Activated CD8-positive, alpha-beta memory T cell treated with anti-CD3 and anti-CD28 coated beads for 4 hours (primary cell): ENCODE data around the gene RAD51B.
"Not testable (repeated sequence)": the region's sequence is repeated elsewhere in the genome, so short reads cannot be mapped to it uniquely, and the experiment has no call there.

Experiments used
- DNase-seq, 2 donors: peaks; one replicate each; pipeline ENCODE4 v3.0.0-alpha.2; 2020; ENCODE audit warnings: low read depth in 2 of 2

Gene RAD51B

DNA sequence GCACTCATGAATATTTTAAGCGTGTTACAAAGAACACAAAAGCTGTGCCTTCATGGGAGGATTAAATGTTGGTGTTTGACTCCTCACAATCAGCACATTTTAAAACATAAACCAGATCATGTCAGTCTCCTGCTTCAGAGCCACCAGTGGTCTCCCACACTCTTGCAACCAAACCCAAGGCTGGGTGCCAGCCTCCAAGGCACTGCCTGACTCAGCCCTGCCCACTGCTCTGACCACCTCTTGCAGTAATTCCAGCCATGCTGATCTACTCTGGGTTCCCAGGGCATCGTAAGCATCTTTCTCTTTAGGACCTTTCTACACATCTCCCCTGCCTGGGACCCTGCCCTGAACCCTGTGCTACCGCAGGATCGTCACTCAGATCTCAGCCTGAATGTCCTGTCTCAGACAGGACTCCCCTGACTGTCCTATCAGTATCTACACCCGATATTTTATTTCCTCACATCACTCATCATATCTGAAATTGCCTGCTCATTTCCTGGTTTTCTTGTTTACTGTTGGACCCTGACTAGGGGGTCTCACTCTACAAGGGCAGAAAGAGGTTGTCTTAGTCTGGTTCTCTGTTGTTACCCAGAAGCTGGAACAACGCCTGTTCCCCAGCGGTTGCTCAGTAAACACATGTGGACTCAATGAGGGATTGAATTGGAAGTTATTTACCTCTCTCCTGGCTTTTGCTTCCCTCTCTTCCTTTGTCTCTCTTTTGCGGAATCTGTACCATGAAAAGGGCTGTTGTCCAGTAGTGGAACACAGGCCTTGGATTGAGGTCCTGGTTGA, 449.8 kb downstream of the RAD51B start:
- no peak for DNase-seq

DNA sequence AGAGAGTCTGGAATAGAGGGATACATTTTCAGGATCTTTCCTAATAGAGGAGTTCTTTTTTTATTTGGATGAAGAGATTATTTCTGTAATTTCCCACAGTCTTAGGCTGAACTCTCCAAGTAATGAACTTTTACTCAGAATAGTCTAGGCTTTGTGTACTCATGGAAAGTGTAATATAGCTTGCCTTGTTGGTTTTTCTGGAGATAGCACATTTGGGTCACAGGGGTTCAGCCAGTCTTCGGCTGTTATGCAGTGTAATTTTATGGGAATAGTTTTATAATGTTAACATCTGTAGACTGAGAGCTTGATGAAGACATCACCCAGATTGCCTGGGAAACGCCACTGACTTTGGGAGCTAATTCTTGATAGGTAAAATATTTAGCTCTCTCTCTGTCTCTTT, 450.8 kb downstream of the RAD51B start:
- no peak for DNase-seq

GRCh38 chr14:68271913-68272391, 452.4 kb downstream of the RAD51B start:
- DNase-seq, result no peak

- DNase-seq, result no peak
Observed at GRCh38 chr14:68273413-68273812, 453.8 kb downstream of the RAD51B start.

DNA sequence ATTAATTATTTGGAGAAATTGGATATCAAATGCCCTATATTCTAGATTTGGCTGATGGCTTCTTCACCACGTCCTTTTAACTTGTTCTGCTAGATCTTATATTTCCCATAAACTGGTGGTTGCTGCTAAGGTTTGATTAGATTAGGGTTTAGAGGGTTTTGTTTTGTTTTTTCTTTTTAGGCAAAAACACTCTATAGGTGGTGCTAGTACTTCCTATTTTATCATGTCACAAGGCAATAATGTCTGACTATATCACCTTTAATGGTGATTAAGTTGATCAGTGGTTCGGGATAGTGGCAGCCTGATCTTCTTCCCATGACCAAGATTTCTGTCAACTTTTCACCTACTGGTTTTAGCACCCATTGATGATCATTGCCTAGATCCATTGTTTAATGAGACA, 455.1 kb downstream of the RAD51B start:
- no peak for DNase-seq

GRCh38 chr14:68278576-68279436, 459.2 kb downstream of the RAD51B start:
- DNase-seq, result no peak

DNA sequence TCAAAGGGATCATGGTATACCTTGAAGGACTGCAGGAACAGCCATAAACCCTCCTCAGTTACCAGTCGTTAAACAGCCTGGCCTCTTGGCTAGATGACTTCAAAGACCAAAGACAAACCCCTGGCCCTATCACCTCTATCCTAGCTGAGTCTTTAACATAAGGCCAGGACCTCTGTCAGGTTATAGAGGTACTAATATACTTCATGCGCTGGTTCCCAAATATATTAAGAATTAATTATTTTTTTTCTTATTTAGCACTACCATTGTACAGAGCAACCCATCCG, 459.8 kb downstream of the RAD51B start:
- no peak for DNase-seq

DNA sequence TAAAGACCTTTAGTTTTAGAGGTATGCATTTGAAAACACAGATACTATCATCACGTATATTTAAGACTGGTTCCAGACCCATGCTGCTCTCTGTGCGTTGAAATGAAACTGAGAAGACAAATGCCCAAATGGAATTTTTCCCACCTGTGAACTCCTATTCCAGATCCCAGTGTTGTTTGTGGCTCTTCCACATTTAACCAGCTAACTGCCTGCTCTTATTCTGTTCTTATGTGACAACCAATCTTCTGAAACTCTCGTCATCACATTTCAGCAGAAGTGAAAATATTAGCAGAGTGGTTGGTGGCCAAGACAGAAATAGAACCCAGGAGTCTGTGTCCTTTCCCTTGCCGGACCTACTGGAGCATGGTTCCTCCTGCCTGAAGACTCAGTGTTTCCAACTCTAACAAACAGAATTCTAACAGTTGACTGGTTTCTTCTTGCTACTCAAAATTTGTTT, 460.2 kb downstream of the RAD51B start:
- no peak for DNase-seq

DNA sequence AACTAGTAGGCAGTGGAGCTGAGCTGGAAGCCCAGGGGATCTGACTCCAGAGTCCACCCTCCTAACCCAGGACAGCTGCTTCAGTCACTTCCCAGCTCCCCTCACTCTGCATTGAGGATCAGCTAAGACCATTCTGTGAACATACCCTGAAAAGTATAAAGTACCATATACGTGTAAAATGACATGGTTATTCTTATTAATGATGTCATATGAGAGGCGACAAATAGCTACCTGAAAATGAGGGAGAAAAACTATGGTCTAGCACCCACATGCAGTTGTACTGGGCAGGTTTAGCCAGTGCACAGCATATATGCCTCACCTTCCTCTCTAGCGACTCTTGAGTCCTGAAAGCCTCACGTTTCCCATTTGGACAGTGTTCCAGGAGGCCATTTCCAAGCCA, 461.9 kb downstream of the RAD51B start:
- DNase-seq, result no peak

DNA sequence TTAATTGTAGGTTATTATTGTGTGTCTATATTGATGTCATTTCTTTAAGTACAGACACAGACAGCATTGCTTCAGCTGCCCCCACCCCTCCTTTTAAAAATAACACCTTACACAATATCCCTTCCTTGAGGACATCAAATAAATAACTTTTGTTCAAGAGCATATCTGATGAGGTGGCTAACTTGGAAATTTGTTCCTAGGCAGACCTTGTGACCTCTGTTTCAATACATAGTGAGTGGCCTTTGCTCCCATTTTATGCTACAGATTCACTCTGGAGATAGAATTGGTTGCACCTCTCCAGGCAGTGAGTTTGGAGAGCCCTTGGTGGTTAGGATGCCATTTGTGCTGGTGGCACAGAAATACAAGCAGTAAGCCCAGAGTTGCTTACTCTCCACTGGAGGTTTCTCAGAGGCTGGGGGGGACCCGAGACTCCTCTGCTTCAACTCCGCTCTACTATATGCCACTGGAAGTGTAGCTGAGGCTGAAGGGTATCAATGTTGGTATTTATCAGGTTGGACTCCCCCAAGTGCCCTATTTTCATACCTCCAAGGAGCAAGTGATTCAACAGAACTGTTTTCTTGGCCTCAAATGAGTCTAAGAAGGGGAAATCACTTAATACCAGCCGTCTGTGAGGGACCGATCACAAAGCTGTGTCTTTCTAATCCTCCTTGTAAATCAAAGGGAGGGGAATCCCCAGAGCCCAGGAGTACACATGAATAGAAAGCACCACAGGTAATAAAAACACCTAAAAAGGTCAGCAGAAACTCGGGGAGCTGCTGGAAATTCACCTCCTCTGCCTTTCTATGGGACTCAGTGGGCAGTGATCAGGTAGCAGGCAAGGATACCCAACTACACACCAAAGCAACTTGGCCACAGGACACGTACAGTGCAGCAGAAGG, 463.1 kb downstream of the RAD51B start:
- DNase-seq, result no peak

DNA sequence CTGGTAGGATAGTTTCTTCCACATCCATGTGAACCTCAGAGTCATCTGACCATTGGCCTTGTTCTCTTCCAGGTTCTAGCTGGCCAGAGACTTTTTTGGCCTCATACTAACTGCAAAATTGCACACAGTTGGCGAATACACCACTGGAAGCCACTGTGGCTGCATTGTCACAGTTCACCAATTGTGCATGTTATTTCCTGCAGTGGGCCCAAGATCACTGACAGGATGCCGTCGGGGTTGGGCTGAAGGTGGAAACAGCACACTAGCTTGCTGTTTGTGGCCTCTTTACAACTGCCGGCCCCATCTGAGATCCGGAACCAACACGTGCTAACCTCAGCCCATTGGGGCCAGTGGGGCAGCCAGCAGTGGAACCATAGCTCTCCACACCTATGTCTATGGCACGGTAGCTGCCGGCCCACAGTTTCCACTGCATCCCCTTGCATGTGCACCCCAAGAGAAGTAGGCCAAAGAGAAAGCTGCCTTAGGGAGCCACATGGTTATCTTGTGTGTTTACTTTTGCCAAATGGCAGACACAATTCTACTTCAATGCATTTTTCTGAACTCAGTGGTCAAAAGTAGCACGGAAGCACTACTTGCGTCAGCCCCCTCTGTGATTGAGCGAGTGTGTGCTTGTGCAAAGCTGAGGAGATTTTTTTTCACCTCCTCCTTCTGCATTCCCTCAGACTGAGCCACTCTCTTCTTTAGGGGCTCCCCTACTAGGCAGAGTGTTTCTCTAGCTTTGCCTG, 464.0 kb downstream of the RAD51B start:
- peak; percentile 24 to 35 for DNase-seq

DNA sequence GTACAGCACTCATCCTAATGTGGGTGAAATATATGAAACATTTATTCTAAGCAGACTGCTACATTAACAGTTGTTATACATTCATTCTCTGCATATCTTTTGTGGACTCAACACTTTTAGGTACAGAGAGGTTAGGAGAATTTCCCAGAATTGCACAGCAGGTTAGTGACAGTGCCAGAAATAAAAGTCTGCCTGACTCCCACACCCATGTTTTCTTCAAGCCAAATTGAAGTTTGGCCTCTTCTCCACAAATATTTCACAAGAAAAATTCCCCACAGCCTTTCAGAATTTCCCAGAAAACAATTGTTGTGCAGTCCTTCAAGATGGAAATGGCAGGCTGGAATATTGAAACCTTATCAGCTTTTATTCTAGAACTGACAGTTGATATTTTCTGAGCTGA, 464.8 kb downstream of the RAD51B start:
- no peak for DNase-seq

GRCh38 chr14:68284834-68285233, 465.3 kb downstream of the RAD51B start:
- no peak for DNase-seq

- peak; percentile 33 to 58 for DNase-seq
Observed at GRCh38 chr14:68285421-68286179, 466.0 kb downstream of the RAD51B start.

DNA sequence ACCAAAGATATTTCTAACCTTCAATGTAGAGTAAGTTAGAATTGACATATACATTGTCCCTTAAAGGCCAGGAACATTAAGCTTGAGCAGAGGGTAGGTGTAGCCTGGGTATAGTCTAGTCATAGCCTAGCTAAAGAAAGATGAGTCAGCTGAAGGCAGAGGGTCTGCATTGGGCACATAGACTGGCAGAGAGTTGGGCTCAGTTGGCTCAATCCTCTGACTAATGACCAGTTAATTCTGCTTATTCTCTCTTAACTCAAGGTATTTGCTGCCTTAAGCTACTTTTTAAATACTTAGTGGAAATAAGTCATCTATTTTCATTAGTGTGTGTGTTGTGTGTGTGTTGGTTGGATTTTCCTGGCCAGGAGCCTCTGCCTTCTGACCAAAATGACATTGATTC, 467.1 kb downstream of the RAD51B start:
- DNase-seq, result no peak

- not testable (repeated sequence) for DNase-seq
Observed at GRCh38 chr14:68289452-68289851, 469.9 kb downstream of the RAD51B start.

- no peak for DNase-seq
Observed at GRCh38 chr14:68291820-68292219, 472.2 kb downstream of the RAD51B start.

DNA sequence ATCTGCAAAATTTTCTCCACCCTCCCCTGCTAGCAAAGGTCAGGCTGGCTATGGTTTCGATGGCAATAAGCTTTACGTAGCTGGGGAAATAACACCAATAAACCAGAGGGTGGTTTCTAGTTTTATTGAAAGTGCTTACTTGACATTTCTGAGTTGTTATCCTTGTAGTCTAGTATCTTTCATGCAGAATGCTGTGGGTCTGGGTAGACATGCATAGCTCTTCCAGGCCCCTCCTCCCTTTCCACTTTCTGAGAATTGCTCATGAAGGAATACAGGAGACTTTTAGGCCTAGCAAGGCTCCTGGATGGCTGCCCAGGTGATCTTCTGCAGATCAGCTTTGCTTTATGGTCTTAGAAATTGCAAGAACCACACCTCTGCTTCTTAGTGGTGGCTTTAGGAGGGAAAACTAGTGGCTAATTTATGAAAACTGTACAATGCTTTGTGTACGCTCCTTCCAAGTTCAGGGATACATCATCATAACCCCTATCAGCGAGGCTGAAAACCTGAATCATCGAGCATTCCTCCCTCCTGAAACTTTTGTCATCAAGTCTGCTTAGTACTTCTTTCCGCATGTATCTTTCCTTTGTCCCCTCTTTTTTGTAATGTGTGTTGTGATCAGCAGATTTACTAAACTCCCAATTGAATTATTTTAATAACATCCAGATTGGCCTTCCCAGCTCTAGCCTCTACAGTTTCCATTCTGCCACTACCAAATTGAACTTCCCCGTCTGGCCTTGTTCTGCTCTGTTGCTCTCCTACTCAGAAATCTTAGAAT, 473.0 kb downstream of the RAD51B start:
- DNase-seq, result no peak

DNA sequence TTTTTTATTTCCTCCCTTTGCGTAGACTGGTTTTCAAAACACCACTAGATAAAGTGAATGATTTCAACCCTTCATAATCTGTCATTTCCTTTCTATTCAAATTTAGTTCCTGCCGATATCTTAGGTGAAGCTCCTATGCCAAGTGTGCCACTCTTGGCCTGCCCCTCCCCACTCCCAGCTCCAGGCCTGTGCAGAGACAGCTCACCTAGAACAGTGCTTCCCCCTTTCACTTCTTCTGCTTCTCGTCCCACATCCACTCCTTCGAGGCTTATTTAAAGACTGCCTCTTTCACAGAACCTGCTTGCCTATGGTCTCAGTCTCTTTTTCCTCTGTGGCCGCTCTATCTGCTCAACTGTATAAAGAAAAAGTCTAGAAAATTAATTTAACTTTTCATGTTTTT, 473.8 kb downstream of the RAD51B start:
- DNase-seq, result no peak

DNA sequence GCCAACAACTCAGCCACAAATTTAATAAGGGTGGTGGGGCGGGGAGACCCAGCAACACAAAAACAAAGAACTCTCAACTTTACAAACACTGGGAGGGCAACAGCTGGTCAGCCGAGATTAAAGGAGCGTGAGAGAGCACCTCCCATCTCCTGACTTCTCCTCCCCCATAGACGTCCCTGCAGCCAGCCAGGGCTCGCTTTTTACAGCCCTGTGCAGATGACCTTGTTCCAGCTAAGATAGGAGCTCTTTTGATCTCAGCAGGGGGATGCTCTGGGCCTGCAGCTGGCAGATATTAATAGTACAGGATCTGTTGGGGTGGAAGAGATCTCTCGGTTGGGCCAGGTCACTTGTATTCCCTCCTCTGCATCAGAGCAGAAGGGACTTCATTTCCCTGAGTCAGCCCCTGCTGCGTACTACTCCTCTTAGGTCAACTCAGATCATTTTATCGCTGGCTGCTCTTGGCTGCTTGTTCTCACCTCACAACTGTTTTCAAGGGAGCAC, 475.8 kb downstream of the RAD51B start:
- no peak for DNase-seq
